A549 (cell line): ENCODE data around the gene TMEM92. TPM values are rescaled to one million over a fixed set of nuclear protein-coding genes. Genes with fewer than 3 reads are reported as not detected.

Experiments used
- ATAC-seq, 2 experiments: fragments of 200-7000 bp in 1 of 2; fragments of >200 bp in 1 of 2; cut with Nextera tagmentation in 1 of 2; cut with Tn5 transposase in 1 of 2; 3 replicates each; pipeline versions ENCODE4 v1.8.0 to v1.9.1; 2018 to 2020; ENCODE audit warnings: mild to moderate bottlenecking in 1 of 2, moderate library complexity in 1 of 2
- CTCF ChIA-PET: fragments of 300-600 bp; sonication (Branson Sonifier 250); formaldehyde crosslinking; extraction: SDS; loops from one replicate; lab custom pipeline; 2021; ENCODE audit warnings: antibody characterized with exemption, inconsistent platforms; lab: Yijun Ruan, JAX
- POLR2A ChIA-PET: fragments of 350-600 bp; formaldehyde crosslinking; extraction: SDS; loops from one replicate; lab custom pipeline; 2021; ENCODE audit warnings: antibody characterized with exemption, inconsistent platforms; lab: Yijun Ruan, JAX
- DNase-seq, 2 experiments: peaks; one replicate each; pipeline versions ENCODE4 v3.0.0 to v3.0.0-alpha.2; 2011 to 2016; ENCODE audit warnings: low read depth in 1 of 2, low spot score in 1 of 2
- FAIRE-seq: peaks from 2 replicates; lab custom pipeline; 2011; peaks lifted over from hg19 to GRCh38; lab: Jason Lieb, UNC
- H3K27ac ChIP-seq, 2 experiments: fragments of >200 bp; sonication (Bioruptor Twin); formaldehyde crosslinking; 3 replicates each; pipeline ENCODE4 v1.5.1; 2016 to 2017
- H3K4me1 ChIP-seq: fragments of >200 bp; sonication (Bioruptor Twin); formaldehyde crosslinking; 3 replicates; pipeline ENCODE4 v1.6.1; 2016
- H3K4me2 ChIP-seq: fragments of >200 bp; sonication (Bioruptor Twin); formaldehyde crosslinking; 3 replicates; pipeline ENCODE4 v1.6.1; 2016
- H3K4me3 ChIP-seq: fragments of >200 bp; sonication (Bioruptor Twin); formaldehyde crosslinking; 3 replicates; pipeline ENCODE4 v1.5.1; 2016
- H3K9me3 ChIP-seq: fragments of >200 bp; sonication (Bioruptor Twin); formaldehyde crosslinking; 3 replicates; pipeline ENCODE4 v1.6.1; 2016
- CEBPB ChIP-seq, 2 experiments: fragments of >200 bp in 1 of 2; sonication (Bioruptor Twin) in 1 of 2; formaldehyde crosslinking in 1 of 2; IDR thresholded peaks; 2 replicates each; pipeline ENCODE4 v1.6.1; 2012 to 2016
- CHD4 ChIP-seq: fragments of 200-600 bp; sonication (generic); IDR thresholded peaks from 2 replicates; pipeline ENCODE4 v1.6.1; 2016; ENCODE audit warnings: antibody characterized with exemption, mild to moderate bottlenecking, borderline replicate concordance
- EHF ChIP-seq: fragments of 250-450 bp; sonication (Bioruptor Pico); IDR thresholded peaks from 2 replicates; pipeline ENCODE4 v1.5.0; 2020; ENCODE audit warnings: mild to moderate bottlenecking
- EP300 ChIP-seq, 2 experiments: fragments of >200 bp; sonication (Bioruptor Twin); formaldehyde crosslinking; IDR thresholded peaks; 2 replicates in 1 of 2; 3 replicates in 1 of 2; pipeline ENCODE4 v1.6.1; 2016 to 2017
- ESRRA ChIP-seq: fragments of 150-350 bp; IDR thresholded peaks from 2 replicates; pipeline ENCODE4 v1.6.1; 2014; ENCODE audit warnings: mild to moderate bottlenecking, low read length, borderline replicate concordance
- FOSL2 ChIP-seq, 2 experiments: fragments of 450-650 bp in 1 of 2; fragments of >200 bp in 1 of 2; sonication (Bioruptor Twin) in 1 of 2; formaldehyde crosslinking; IDR thresholded peaks; 2 replicates each; pipeline versions ENCODE4 v1.5.0 to v1.6.1; 2016 to 2020; ENCODE audit warnings: mild to moderate bottlenecking in 1 of 2, moderate library complexity in 1 of 2
- FOXS1 ChIP-seq: fragments of 250-450 bp; sonication (Bioruptor Pico); IDR thresholded peaks from 2 replicates; pipeline ENCODE4 v1.5.0; 2020; ENCODE audit warnings: mild to moderate bottlenecking, moderate library complexity
- HDAC2 ChIP-seq: fragments of 200-600 bp; sonication (generic); IDR thresholded peaks from 2 replicates; pipeline ENCODE4 v1.6.1; 2016
- JUN ChIP-seq, 2 experiments: fragments of >200 bp; sonication (Bioruptor Twin); formaldehyde crosslinking; IDR thresholded peaks; 2 replicates in 1 of 2; 3 replicates in 1 of 2; pipeline ENCODE4 v1.6.1; 2016 to 2017
- KDM5A ChIP-seq: fragments of 200-600 bp; sonication (generic); IDR thresholded peaks from 2 replicates; pipeline ENCODE4 v1.6.1; 2016; ENCODE audit warnings: antibody characterized with exemption, mild to moderate bottlenecking
- MAFK ChIP-seq: fragments of 450-650 bp; IDR thresholded peaks from 2 replicates; pipeline ENCODE4 v1.6.1; 2014; ENCODE audit not compliant: partially characterized antibody
- NFE2L2 ChIP-seq: fragments of 150-350 bp; conservative IDR thresholded peaks from 2 replicates; pipeline ENCODE4 v1.6.1; 2014; ENCODE audit warnings: low read length
- SMC3 ChIP-seq: fragments of >200 bp; sonication (Bioruptor Twin); formaldehyde crosslinking; IDR thresholded peaks from 3 replicates; pipeline ENCODE4 v1.6.1; 2018; ENCODE audit warnings: inconsistent platforms
- SREBF2 ChIP-seq: fragments of 450-650 bp; IDR thresholded peaks from 2 replicates; pipeline ENCODE4 v1.6.1; 2014; ENCODE audit warnings: mild to moderate bottlenecking, moderate library complexity
- TP53 ChIP-seq: fragments of 250-450 bp; sonication (Bioruptor Pico); IDR thresholded peaks from 2 replicates; pipeline ENCODE4 v1.5.0; 2021; ENCODE audit warnings: mild to moderate bottlenecking, moderate library complexity
- ZSCAN20 ChIP-seq: fragments of 250-450 bp; sonication (Bioruptor Pico); IDR thresholded peaks from 2 replicates; pipeline ENCODE4 v1.8.0; 2022; ENCODE audit warnings: mild to moderate bottlenecking, moderate library complexity
- WGBS: methylation state at CpG from one replicate; pipeline ENCODE4 v1.1.6; 2017; ENCODE audit errors: missing lambda C conversion rate; 5-methylcytosine and 5-hydroxymethylcytosine counted together
- polyA plus RNA-seq, 4 experiments: library from polyadenylated mRNA; depleted of rRNA in 3 of 4; stranded (reverse); fragments of >200 nt; fragmentation: RNase III in 1 of 4; extraction: RNeasy Plus Mini Kit Qiagen cat#74134 plus additional on column Dnase treatment in 1 of 4; gene quantifications; 2 replicates in 3 of 4; 3 replicates in 1 of 4; pipeline ENCODE4 v1.2.3, GENCODE V29; 2011 to 2017
- TF ChIP-seq, protein P1 (sequence below): fragments of 250-450 bp; sonication (Bioruptor Pico); IDR thresholded peaks from 2 replicates; pipeline ENCODE4 v1.5.0; 2020; ENCODE audit warnings: low read depth, mild to moderate bottlenecking, moderate library complexity
- TF ChIP-seq, protein P2 (sequence below): IDR thresholded peaks from 2 replicates; pipeline ENCODE4 v1.6.1; 2012; ENCODE audit warnings: low read depth, borderline replicate concordance
- TF ChIP-seq, protein P3 (sequence below): fragments of 150-350 bp; IDR thresholded peaks from 2 replicates; pipeline ENCODE4 v1.6.1; 2014; ENCODE audit warnings: low read depth, mild to moderate bottlenecking, low read length
- TF ChIP-seq, protein P4 (sequence below): fragments of 200-600 bp; sonication (generic); IDR thresholded peaks from 2 replicates; pipeline ENCODE4 v1.6.1; 2016; ENCODE audit warnings: antibody characterized with exemption, mild to moderate bottlenecking, moderate library complexity
- TF ChIP-seq, protein P5 (sequence below): fragments of 250-450 bp; sonication (Bioruptor Pico); IDR thresholded peaks from 2 replicates; pipeline ENCODE4 v1.5.0; 2021; ENCODE audit warnings: mild to moderate bottlenecking, moderate library complexity, borderline replicate concordance

TMEM92 gene
- polyA plus RNA-seq, 2 of the 4 experiments (the other 2 are of a cell fraction), result 10.3 to 27.5 TPM

DNA sequence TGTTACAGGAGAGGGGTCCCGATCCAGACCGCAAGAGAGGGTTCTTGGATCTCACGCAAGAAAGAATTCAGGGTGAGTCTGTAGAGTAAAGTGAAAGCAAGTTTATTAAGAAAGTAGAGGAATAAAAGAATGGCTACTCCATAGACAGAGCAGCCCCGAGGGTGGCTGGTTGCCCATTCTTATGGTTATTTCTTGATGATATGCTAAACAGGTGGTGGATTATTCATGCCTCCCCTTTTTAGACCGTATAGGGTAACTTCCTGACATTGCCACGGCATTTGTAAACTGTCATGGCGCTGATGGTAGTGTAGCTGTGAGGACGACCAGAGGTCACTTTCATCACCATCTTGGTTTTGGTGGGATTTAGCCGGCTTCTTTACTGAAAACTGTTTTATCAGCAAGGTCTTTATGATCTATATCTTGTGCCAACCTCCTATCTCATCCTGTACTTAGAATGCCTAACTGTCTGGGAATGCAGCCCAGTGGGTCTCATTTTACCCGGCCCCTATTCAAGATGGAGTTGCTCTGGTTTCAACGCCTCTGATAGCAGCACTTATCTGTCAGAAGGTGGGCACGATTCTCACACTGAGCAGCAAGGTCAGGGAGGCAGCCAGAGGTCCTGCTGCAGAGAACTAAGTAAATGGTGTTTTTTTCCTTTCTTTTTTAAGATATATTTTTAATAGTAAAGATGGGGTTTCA is 45.2 kb downstream of the TMEM92 start (continued):
- TF ChIP-seq NFE2L2 (no peak), JUN (IDR thresholded peaks at IDR 0.05) (no peak), SMC3 (no peak), MAFK (no peak)
- TF ChIP-seq, protein P1, sequence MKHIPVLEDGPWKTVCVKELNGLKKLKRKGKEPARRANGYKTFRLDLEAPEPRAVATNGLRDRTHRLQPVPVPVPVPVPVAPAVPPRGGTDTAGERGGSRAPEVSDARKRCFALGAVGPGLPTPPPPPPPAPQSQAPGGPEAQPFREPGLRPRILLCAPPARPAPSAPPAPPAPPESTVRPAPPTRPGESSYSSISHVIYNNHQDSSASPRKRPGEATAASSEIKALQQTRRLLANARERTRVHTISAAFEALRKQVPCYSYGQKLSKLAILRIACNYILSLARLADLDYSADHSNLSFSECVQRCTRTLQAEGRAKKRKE (CRISPR knock-in tag), result no peak
- TF ChIP-seq, protein P2, sequence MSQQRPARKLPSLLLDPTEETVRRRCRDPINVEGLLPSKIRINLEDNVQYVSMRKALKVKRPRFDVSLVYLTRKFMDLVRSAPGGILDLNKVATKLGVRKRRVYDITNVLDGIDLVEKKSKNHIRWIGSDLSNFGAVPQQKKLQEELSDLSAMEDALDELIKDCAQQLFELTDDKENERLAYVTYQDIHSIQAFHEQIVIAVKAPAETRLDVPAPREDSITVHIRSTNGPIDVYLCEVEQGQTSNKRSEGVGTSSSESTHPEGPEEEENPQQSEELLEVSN, result no peak

DNA sequence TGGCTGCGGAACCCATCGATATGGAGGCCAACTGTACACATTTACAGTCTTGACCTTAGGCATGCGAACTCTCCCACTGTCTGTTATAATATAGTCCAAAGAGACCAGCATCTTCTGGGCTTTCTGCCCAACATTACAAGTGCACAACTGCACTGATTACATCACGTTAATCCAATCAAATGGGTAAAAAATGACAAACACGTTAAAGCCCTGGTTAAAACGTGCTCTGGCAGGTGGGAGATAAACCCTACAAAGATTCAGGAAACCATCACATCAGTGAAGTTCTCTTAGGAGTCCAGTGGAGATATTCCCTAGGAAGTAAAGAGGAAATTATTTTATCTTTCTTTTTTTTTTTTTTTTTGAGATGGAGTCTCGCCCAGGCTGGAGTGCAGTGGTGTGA is 48.0 kb downstream of the TMEM92 start:
- FAIRE-seq (no peak), ATAC-seq (no peak), DNase-seq (no peak)
- Histone ChIP-seq H3K4me1 (no peaks in the 10 kb centered on the region), H3K27ac (no peak overlapping the region), H3K4me3 (no peak overlapping the region), H3K4me2 (no peak overlapping the region), H3K9me3 (no peaks in the 10 kb centered on the region)
- ChIA-PET CTCF (interaction anchor here (0.9 to 46.2 kb wide), 4 partner anchors 9 to 42 kb away, joined by 3 to 1256 read pairs (median 6); partner anchors contain the start of gene TMEM92), POLR2A (no interaction called here)
- TF ChIP-seq EP300 (IDR thresholded peaks at IDR 0.05), result no peak
- TF ChIP-seq CEBPB (IDR thresholded peaks at IDR 0.05), result no peak
- TF ChIP-seq, protein P3, sequence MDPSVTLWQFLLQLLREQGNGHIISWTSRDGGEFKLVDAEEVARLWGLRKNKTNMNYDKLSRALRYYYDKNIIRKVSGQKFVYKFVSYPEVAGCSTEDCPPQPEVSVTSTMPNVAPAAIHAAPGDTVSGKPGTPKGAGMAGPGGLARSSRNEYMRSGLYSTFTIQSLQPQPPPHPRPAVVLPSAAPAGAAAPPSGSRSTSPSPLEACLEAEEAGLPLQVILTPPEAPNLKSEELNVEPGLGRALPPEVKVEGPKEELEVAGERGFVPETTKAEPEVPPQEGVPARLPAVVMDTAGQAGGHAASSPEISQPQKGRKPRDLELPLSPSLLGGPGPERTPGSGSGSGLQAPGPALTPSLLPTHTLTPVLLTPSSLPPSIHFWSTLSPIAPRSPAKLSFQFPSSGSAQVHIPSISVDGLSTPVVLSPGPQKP, result no peak
- TF ChIP-seq, protein P4, sequence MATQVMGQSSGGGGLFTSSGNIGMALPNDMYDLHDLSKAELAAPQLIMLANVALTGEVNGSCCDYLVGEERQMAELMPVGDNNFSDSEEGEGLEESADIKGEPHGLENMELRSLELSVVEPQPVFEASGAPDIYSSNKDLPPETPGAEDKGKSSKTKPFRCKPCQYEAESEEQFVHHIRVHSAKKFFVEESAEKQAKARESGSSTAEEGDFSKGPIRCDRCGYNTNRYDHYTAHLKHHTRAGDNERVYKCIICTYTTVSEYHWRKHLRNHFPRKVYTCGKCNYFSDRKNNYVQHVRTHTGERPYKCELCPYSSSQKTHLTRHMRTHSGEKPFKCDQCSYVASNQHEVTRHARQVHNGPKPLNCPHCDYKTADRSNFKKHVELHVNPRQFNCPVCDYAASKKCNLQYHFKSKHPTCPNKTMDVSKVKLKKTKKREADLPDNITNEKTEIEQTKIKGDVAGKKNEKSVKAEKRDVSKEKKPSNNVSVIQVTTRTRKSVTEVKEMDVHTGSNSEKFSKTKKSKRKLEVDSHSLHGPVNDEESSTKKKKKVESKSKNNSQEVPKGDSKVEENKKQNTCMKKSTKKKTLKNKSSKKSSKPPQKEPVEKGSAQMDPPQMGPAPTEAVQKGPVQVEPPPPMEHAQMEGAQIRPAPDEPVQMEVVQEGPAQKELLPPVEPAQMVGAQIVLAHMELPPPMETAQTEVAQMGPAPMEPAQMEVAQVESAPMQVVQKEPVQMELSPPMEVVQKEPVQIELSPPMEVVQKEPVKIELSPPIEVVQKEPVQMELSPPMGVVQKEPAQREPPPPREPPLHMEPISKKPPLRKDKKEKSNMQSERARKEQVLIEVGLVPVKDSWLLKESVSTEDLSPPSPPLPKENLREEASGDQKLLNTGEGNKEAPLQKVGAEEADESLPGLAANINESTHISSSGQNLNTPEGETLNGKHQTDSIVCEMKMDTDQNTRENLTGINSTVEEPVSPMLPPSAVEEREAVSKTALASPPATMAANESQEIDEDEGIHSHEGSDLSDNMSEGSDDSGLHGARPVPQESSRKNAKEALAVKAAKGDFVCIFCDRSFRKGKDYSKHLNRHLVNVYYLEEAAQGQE, result no peak
- TF ChIP-seq, protein P2, result no peak
- TF ChIP-seq SREBF2, result no peak
- no peak for TF ChIP-seq ZSCAN20
- TF ChIP-seq EHF, result no peak
- TF ChIP-seq KDM5A, result no peak
- no peak for TF ChIP-seq FOSL2 (IDR thresholded peaks at IDR 0.05)
- TF ChIP-seq FOSL2 (CRISPR knock-in tag; IDR thresholded peaks at IDR 0.05), result no peak
- no peak for TF ChIP-seq HDAC2
- TF ChIP-seq, protein P5, sequence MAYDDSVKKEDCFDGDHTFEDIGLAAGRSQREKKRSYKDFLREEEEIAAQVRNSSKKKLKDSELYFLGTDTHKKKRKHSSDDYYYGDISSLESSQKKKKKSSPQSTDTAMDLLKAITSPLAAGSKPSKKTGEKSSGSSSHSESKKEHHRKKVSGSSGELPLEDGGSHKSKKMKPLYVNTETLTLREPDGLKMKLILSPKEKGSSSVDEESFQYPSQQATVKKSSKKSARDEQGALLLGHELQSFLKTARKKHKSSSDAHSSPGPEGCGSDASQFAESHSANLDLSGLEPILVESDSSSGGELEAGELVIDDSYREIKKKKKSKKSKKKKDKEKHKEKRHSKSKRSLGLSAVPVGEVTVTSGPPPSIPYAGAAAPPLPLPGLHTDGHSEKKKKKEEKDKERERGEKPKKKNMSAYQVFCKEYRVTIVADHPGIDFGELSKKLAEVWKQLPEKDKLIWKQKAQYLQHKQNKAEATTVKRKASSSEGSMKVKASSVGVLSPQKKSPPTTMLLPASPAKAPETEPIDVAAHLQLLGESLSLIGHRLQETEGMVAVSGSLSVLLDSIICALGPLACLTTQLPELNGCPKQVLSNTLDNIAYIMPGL (CRISPR knock-in tag), result no peak
- no peak for TF ChIP-seq CHD4
- TF ChIP-seq ESRRA, result no peak
- no peak for TF ChIP-seq FOXS1 (CRISPR knock-in tag)
- no peak for TF ChIP-seq TP53 (CRISPR knock-in tag)
- WGBS, result 84% methylated on average over 7 of the region's 7 CpGs
